Spinal cord (tissue), 10 donors: ENCODE measurements around the gene ZDHHC1. TPM values are rescaled to one million over a fixed set of nuclear protein-coding genes. Genes with fewer than 3 reads are reported as not detected.

Source experiments
- DNase-seq, 6 donors: peaks; one replicate each; pipeline versions ENCODE4 v3.0.0 to v3.0.0-alpha.2; 2013 to 2015; ENCODE audit warnings: low spot score in 6 of 6, low read depth in 4 of 6
- H3K27ac ChIP-seq: one replicate; pipeline ENCODE4 v1.5.1; 2013; ENCODE audit warnings: low read depth, low read length, control low read depth
- H3K27me3 ChIP-seq: one replicate; pipeline ENCODE4 v1.6.1; 2013; ENCODE audit warnings: low read length; ENCODE audit not compliant: control insufficient read depth, insufficient read depth
- H3K36me3 ChIP-seq: one replicate; pipeline ENCODE4 v1.6.1; 2013; ENCODE audit warnings: low read length; ENCODE audit not compliant: control insufficient read depth, insufficient read depth
- H3K4me1 ChIP-seq: one replicate; pipeline ENCODE4 v1.6.1; 2013; ENCODE audit warnings: low read length; ENCODE audit not compliant: control insufficient read depth, insufficient read depth
- H3K4me3 ChIP-seq: one replicate; pipeline ENCODE4 v1.5.1; 2013; ENCODE audit warnings: low read depth, low read length, control low read depth
- H3K9me3 ChIP-seq: one replicate; pipeline ENCODE4 v1.6.1; 2013; ENCODE audit warnings: low read length; ENCODE audit not compliant: control insufficient read depth, insufficient read depth
- WGBS: methylation state at CpG from one replicate; pipeline ENCODE4 v1.1.5; 2013; ENCODE audit warnings: missing lambda C conversion rate; ENCODE audit not compliant: insufficient coverage; 5-methylcytosine and 5-hydroxymethylcytosine counted together
- polyA plus RNA-seq, 2 donors: library from polyadenylated mRNA; unstranded; fragments of 120-200 nt; gene quantifications; one replicate each; pipeline ENCODE4 v1.2.1, GENCODE V29; 2013; ENCODE audit not compliant: insufficient read length in 2 of 2
- total RNA-seq, 2 donors: library from RNA; depleted of rRNA in 1 of 2; stranded (reverse); fragments of 120-200 nt in 1 of 2; fragments of >200 nt in 1 of 2; gene quantifications; one replicate each; pipeline versions ENCODE4 v1.2.3 to v1.2.4, GENCODE V29; 2013 to 2014
- donor health status: healthy.

The ZDHHC1 gene
- total and polyA plus RNA-seq, 4 donors: 3.5 to 18.7 (median 13.6) TPM

- Histone ChIP-seq H3K9me3 (no peaks in the 10 kb centered on the region), H3K4me1 (peaks cover 56% of the 10 kb centered on the region), H3K27ac (no peak overlapping the region), H3K4me3 (no peak overlapping the region), H3K27me3 (no peaks in the 10 kb centered on the region), H3K36me3 (peaks cover 92% of the 10 kb centered on the region)
- 72% methylated on average over 2 of the region's 2 CpGs for whole genome bisulfite sequencing
- DNase-seq: no peak
Measured at GRCh38 chr16:67449336-67449735, 33.1 kb upstream of the ZDHHC1 start.

- Histone ChIP-seq H3K9me3 (no peaks in the 10 kb centered on the region), H3K27me3 (no peaks in the 10 kb centered on the region), H3K4me3 (no peak overlapping the region), H3K4me1 (peaks cover 56% of the 10 kb centered on the region), H3K27ac (no peak overlapping the region), H3K36me3 (peaks cover 93% of the 10 kb centered on the region)
- whole genome bisulfite sequencing: 98% methylated on average over 4 of the region's 5 CpGs
- no peak for DNase-seq
Measured at GRCh38 chr16:67448580-67448979, 32.3 kb upstream of the ZDHHC1 start.

DNA sequence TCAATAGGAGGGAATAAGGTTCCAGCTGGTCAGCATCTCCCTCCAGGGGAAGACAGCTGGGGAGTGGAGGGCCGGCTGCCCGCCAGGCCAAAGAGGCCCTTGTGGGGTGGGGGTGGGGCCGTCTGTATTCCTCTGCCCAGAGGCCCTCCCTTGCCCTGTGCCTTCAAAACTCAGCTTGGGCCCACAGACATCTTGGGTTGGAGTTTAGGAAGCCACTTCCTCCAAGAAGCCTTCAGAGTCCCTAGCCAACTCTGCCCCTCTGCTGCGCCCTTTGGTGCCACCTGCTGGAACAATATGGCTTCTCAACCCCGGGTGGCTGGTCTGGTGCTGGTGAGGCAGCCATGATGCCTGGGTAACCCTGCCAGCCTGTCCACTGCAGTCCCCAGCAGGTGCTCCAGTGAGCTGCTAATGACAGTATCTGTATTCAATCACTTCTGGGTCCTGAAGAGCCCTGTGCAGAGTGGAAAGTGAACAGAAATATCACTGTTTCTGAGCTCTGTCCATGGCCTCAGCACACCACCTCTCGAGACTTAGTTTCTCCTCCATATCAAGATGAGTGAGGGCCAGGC lies 31.3 kb upstream of the ZDHHC1 start:
- H3K4me1 ChIP-seq: peaks cover 56% of the 10 kb centered on the region
- DNase-seq: no peak
- H3K36me3 ChIP-seq: peaks cover 93% of the 10 kb centered on the region
- H3K9me3 ChIP-seq: no peaks in the 10 kb centered on the region
- WGBS: 72% methylated on average over 3 of the region's 6 CpGs
- no peaks in the 10 kb centered on the region for H3K27me3 ChIP-seq
- H3K4me3 ChIP-seq: no peak overlapping the region
- no peak overlapping the region for H3K27ac ChIP-seq

DNA sequence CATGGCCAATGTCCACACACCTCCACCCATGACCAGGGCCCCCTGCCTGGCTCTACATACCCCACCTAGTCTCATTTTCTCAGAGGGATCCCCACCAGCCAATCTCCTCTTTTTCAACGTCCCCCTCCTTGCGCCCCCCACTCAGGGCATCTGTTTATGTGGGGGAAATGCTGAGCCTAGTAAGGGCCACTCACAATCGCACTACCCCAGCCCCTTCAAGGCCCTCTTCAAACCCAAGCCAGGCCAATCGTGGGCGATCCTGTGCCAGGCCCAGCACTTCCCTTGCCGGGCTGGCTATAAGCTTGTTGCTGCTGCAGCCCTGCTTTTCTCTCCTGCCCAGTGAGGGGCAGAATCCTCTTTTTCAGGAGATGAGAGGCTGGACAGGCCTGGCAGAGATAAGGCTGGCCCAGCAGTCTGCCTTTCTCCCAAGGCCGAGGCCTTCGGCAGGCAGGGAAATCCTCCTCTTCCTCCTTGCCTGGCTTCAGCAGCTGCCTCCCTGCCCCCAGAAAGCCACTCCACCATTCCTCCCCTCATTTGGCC lies 30.8 kb upstream of the ZDHHC1 start:
- Histone ChIP-seq H3K9me3 (no peaks in the 10 kb centered on the region), H3K27ac (no peak overlapping the region), H3K4me1 (peaks cover 58% of the 10 kb centered on the region), H3K36me3 (peaks cover 92% of the 10 kb centered on the region), H3K27me3 (no peaks in the 10 kb centered on the region), H3K4me3 (no peak overlapping the region)
- no peak for DNase-seq
- 71% methylated on average over 5 of the region's 8 CpGs for WGBS

DNA sequence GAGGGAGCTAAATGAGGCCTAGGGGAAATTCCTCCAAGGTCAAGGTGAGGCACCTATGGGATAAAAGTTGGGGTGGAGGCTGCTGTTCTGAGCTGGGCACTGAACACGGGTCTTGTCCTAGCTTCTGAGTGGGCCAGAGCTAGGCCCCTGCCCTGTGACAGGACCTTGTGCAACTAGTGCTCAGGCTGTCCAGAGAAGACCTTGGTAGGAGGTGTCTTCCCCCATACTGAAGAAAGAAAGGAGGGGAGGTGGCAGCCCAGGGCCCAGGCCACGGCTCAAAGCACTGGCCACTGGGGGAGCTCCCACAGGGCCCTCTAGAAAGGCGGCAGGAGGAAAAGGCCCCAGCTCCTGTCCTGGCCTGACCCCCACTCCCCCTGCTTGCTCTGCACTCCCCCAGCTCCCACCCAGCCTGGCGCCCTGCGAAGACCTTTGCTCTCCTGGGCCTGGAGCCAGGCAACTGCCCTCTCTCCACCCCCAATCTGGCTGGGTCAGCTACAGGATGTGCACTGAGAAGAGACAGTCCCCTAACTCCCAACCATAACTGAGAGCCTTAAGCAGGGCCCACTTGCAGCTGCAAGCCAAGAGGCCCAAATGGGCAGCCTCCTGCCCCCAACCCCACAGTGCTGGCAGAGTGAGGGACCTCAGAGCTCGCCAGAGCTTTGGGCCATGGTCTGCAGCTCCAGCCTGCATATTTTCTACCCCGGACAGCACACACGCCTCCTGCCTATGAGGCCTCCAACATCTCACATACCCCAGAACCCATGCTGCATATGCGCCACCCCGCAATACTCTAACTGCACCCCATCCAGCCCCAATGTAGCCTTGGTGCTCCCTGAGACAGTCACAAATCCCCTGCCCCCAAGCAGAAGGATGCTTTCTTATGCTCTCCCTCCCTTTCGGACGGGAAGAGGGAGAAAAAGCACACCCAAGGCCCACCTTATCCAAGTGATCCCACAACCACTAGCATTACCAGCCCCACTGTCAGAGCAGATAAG lies 29.9 kb upstream of the ZDHHC1 start:
- Histone ChIP-seq H3K4me3 (no peak overlapping the region), H3K36me3 (peaks cover 92% of the 10 kb centered on the region), H3K9me3 (no peaks in the 10 kb centered on the region), H3K27me3 (no peaks in the 10 kb centered on the region), H3K4me1 (peaks cover 55% of the 10 kb centered on the region), H3K27ac (no peak overlapping the region)
- peak in 1 of 6 donors; percentile 43 for DNase-seq
- WGBS: 75% methylated on average over 12 of the region's 12 CpGs

GRCh38 chr16:67445441-67445912 lies 29.2 kb upstream of the ZDHHC1 start:
- no peaks in the 10 kb centered on the region for H3K9me3 ChIP-seq
- DNase-seq: no peak
- H3K27me3 ChIP-seq: no peaks in the 10 kb centered on the region
- H3K36me3 ChIP-seq: peaks cover 92% of the 10 kb centered on the region
- peaks cover 51% of the 10 kb centered on the region for H3K4me1 ChIP-seq
- no peak overlapping the region for H3K27ac ChIP-seq
- 69% methylated on average over 3 of the region's 3 CpGs for WGBS
- H3K4me3 ChIP-seq: no peak overlapping the region

DNA sequence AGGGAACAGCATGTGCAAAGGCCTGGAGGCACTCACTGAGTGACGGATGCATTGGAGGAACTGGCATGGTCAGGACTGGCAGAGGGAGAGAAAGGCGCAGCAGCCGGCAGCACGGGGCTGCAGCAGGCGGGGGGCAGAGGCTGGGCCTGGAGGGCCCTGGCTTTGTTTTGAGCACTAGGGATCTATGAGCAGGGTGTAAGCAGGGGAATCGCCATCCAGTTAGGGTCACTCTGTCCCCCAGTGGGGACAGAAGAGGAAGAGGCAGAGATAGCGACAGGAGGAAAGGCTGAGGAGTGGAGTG lies 28.8 kb upstream of the ZDHHC1 start:
- DNase-seq: no peak
- WGBS: 93% methylated on average over 7 of the region's 7 CpGs
- Histone ChIP-seq H3K4me1 (peaks cover 51% of the 10 kb centered on the region), H3K4me3 (no peak overlapping the region), H3K27ac (no peak overlapping the region), H3K36me3 (peaks cover 92% of the 10 kb centered on the region), H3K9me3 (no peaks in the 10 kb centered on the region), H3K27me3 (no peaks in the 10 kb centered on the region)

DNA sequence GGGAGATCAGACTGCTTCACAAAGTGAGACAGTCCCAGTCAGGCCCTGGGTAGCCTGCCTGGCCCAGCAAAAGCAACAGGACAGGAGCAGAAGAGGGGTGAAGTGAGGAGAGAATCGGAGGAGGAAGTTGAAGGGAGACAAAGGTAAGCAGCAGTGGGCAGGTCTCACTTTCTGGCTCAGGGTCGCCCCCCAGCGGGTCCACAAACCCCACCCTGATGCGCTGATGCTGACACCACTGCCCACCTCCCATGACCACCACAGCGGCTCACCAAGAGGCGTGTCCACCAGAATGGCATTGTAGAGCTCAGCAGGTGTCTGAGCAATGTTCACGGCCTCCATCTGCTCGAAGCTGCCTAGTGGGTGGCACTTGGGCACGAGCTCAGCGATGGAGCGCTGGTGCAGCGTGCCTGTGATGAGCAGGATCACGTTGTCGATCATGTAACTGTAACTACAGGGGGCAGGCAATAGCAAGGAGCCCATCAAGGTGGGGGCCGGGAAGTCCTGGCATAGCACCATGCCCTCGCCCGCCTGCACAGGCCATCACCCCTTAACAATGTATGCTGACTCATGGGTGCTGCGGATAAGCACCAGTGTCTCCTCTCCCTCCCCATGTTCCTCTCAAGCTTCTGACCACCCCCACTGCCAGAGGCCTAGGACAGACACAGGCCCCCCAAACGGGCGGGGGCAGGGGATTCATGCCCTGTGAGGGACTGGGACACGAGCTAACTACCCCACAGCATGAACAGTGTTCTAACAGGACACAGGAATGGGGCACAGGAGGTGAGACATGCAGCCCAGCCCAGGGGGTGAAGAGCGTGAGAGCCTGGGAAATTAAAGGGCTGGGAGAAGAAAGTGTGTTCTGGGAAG lies 28.2 kb upstream of the ZDHHC1 start:
- no peak for DNase-seq
- Histone ChIP-seq H3K36me3 (peaks cover 91% of the 10 kb centered on the region), H3K27ac (no peak overlapping the region), H3K4me3 (no peak overlapping the region), H3K27me3 (no peaks in the 10 kb centered on the region), H3K4me1 (peaks cover 47% of the 10 kb centered on the region), H3K9me3 (no peaks in the 10 kb centered on the region)
- WGBS: 64% methylated on average over 20 of the region's 22 CpGs

DNA sequence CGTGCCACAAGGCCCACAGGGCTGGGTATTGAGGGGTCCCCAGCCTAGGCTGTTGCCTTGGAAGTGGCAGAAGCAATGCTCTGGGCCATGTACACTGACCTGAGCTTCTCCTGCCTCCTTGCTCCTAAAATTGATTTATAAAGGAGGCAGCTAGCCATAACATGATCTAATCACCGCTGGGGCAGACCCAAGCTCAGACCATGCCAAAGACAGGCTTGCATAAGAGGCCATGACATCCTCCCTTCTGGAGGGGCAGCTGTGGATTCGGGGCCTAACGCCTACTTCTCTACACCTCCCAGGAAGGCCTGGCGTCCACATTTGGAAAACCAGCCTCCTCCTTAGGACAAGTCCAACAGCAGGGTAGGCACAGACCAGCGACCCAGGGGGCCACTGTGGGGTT lies 27.0 kb upstream of the ZDHHC1 start:
- peaks cover 47% of the 10 kb centered on the region for H3K4me1 ChIP-seq
- no peak overlapping the region for H3K27ac ChIP-seq
- H3K4me3 ChIP-seq: no peak overlapping the region
- peaks cover 91% of the 10 kb centered on the region for H3K36me3 ChIP-seq
- H3K9me3 ChIP-seq: no peaks in the 10 kb centered on the region
- no peak for DNase-seq
- 80% methylated on average over 2 of the region's 6 CpGs for WGBS
- H3K27me3 ChIP-seq: no peaks in the 10 kb centered on the region
